Osteocyte (in vitro differentiated cells): ENCODE results near the gene RBMX2. TPM values are rescaled to one million over a fixed set of nuclear protein-coding genes. Genes with fewer than 3 reads are reported as not detected.
"Not testable (repeated sequence)": the region's sequence is repeated elsewhere in the genome, so short reads cannot be mapped to it uniquely, and the experiment has no call there.

Experiments
- DNase-seq: peaks from one replicate; pipeline ENCODE4 v3.0.0; 2021; ENCODE audit warnings: mixed read lengths; ENCODE audit not compliant: unreplicated experiment; ENCODE audit errors: extremely low spot score
- H3K27ac Mint-ChIP-seq: one replicate; pipeline ENCODE4 v1.8.0; 2021; ENCODE audit warnings: mild to moderate bottlenecking, mixed read lengths; ENCODE audit not compliant: unreplicated experiment
- H3K27me3 Mint-ChIP-seq: one replicate; pipeline ENCODE4 v1.8.0; 2021; ENCODE audit warnings: mixed read lengths; ENCODE audit not compliant: unreplicated experiment
- H3K36me3 Mint-ChIP-seq: one replicate; pipeline ENCODE4 v1.8.0; 2021; ENCODE audit warnings: mixed read lengths; ENCODE audit not compliant: unreplicated experiment
- H3K4me1 Mint-ChIP-seq: one replicate; pipeline ENCODE4 v1.8.0; 2021; ENCODE audit warnings: mixed read lengths; ENCODE audit not compliant: unreplicated experiment
- H3K4me3 Mint-ChIP-seq: one replicate; pipeline ENCODE4 v1.8.0; 2021; ENCODE audit warnings: mild to moderate bottlenecking, moderate library complexity, mixed read lengths; ENCODE audit not compliant: unreplicated experiment
- H3K9me3 Mint-ChIP-seq: one replicate; pipeline ENCODE4 v1.8.0; 2021; ENCODE audit warnings: mixed read lengths; ENCODE audit not compliant: unreplicated experiment
- CTCF ChIP-seq: fragments of 200-600 bp; sonication (generic); IDR thresholded peaks from 2 replicates; pipeline ENCODE4 v1.5.0; 2021; ENCODE audit warnings: antibody characterized with exemption, mild to moderate bottlenecking, moderate library complexity
- total RNA-seq: library from RNA; stranded (reverse); gene quantifications from 2 replicates; pipeline ENCODE4 v1.2.1, GENCODE V29; 2021

RBMX2 gene
- total RNA-seq, 1 donor from 2014 or later, result 20.2 TPM

GRCh38 chrX:130419263-130419662, 17.5 kb downstream of the RBMX2 start:
- no peak for DNase-seq
- no peaks in the 10 kb centered on the region for H3K4me1 Mint-ChIP-seq
- peaks cover 2% of the 10 kb centered on the region for H3K27me3 Mint-ChIP-seq
- H3K27ac Mint-ChIP-seq, result no peak overlapping the region
- H3K36me3 Mint-ChIP-seq, result peaks cover 2% of the 10 kb centered on the region
- no peaks in the 10 kb centered on the region for H3K9me3 Mint-ChIP-seq
- TF ChIP-seq CTCF, result no peak
- H3K4me3 Mint-ChIP-seq, result no peak overlapping the region

- H3K4me3 Mint-ChIP-seq, result no peak overlapping the region
- H3K27me3 Mint-ChIP-seq, result peaks cover 8% of the 10 kb centered on the region
- no peaks in the 10 kb centered on the region for H3K4me1 Mint-ChIP-seq
- H3K27ac Mint-ChIP-seq, result no peak overlapping the region
- no peak for DNase-seq
- H3K9me3 Mint-ChIP-seq, result peaks cover 5% of the 10 kb centered on the region
- no peak for TF ChIP-seq CTCF
- H3K36me3 Mint-ChIP-seq, result no peaks in the 10 kb centered on the region
Measured at GRCh38 chrX:130426531-130426930, 24.7 kb downstream of the RBMX2 start.

- H3K27me3 Mint-ChIP-seq, H3K4me1 Mint-ChIP-seq, H3K9me3 Mint-ChIP-seq, H3K36me3 Mint-ChIP-seq, H3K27ac Mint-ChIP-seq, DNase-seq, H3K4me3 Mint-ChIP-seq: not testable (repeated sequence)
Measured at GRCh38 chrX:130429236-130429635, 27.4 kb downstream of the RBMX2 start.

- H3K27ac Mint-ChIP-seq, result no peak overlapping the region
- no peak for DNase-seq
- no peak for TF ChIP-seq CTCF
- peaks cover 33% of the 10 kb centered on the region for H3K9me3 Mint-ChIP-seq
- H3K4me3 Mint-ChIP-seq, result no peak overlapping the region
- no peaks in the 10 kb centered on the region for H3K4me1 Mint-ChIP-seq
- no peaks in the 10 kb centered on the region for H3K36me3 Mint-ChIP-seq
- H3K27me3 Mint-ChIP-seq, result no peaks in the 10 kb centered on the region
Measured at GRCh38 chrX:130435937-130436336, 34.1 kb downstream of the RBMX2 start.

- H3K27me3 Mint-ChIP-seq, H3K4me1 Mint-ChIP-seq, DNase-seq, H3K36me3 Mint-ChIP-seq, H3K27ac Mint-ChIP-seq, H3K4me3 Mint-ChIP-seq: not testable (repeated sequence)
- H3K9me3 Mint-ChIP-seq, result peaks cover 32% of the 10 kb centered on the region
Measured at GRCh38 chrX:130437996-130438395, 36.2 kb downstream of the RBMX2 start.

- Mint-ChIP-seq H3K4me3 (no peak overlapping the region), H3K4me1 (no peaks in the 10 kb centered on the region), H3K36me3 (no peaks in the 10 kb centered on the region), H3K27ac (no peak overlapping the region), H3K27me3 (no peaks in the 10 kb centered on the region), H3K9me3 (peaks cover 18% of the 10 kb centered on the region)
- DNase-seq, result no peak
- TF ChIP-seq CTCF, result no peak
Measured at GRCh38 chrX:130443875-130444274, 42.1 kb downstream of the RBMX2 start.
